ENCODE data around the gene EGF.

The EGF gene

GRCh38 chr4:109912706-109913595 is at the start of gene EGF:
TSS of gene EGF (plus strand) at chr4:109912883. CDS start at chr4:109913336, 453 bp downstream.
- TF ChIP-seq, protein P1, sequence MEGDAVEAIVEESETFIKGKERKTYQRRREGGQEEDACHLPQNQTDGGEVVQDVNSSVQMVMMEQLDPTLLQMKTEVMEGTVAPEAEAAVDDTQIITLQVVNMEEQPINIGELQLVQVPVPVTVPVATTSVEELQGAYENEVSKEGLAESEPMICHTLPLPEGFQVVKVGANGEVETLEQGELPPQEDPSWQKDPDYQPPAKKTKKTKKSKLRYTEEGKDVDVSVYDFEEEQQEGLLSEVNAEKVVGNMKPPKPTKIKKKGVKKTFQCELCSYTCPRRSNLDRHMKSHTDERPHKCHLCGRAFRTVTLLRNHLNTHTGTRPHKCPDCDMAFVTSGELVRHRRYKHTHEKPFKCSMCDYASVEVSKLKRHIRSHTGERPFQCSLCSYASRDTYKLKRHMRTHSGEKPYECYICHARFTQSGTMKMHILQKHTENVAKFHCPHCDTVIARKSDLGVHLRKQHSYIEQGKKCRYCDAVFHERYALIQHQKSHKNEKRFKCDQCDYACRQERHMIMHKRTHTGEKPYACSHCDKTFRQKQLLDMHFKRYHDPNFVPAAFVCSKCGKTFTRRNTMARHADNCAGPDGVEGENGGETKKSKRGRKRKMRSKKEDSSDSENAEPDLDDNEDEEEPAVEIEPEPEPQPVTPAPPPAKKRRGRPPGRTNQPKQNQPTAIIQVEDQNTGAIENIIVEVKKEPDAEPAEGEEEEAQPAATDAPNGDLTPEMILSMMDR (IDR thresholded peaks at IDR 0.05) = no peak

DNA sequence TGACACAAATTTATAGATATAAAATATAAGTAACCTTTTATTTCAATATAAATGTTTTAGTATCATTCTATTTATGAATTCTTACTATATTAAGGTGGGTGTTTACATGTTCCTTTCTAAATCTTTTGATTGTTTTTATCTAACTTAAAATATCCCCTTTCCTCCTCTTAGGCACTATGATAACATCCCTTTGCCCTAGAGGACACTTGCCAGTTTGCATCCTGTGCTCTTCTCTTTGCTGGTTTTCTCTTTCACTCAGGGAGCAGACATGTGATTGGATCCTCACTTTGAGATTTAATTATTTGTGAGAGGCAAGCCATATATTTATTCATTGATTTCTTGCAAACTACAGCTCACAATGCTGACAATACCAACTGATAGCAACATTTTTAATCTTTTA is 48.5 kb upstream of the EGF start:
- TF ChIP-seq, protein P1 (IDR thresholded peaks at IDR 0.05) = no peak

DNA sequence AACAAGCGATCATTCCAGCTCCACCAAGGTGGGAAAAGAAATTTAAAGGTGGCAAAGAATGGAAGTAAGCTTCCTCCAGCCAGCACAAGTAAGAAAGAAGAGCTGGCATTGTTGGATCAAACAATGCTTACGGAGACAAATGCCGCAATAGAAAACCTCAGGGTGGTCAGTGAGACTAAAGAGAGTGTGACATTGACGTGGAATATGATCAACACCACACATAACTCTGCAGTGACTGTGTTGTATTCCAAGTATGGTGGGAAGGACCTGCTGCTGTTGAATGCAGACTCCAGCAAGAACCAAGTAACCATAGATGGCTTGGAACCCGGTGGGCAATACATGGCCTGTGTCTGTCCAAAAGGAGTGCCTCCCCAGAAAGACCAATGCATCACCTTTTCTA is 42.6 kb upstream of the EGF start:
- TF ChIP-seq, protein P1 (IDR thresholded peaks at IDR 0.05) = no peak

GRCh38 chr4:109872065-109872464 is 40.6 kb upstream of the EGF start:
- TF ChIP-seq, protein P1 (IDR thresholded peaks at IDR 0.05) = no peak

GRCh38 chr4:109872950-109873656 is 39.6 kb upstream of the EGF start:
- TF ChIP-seq, protein P1 (IDR thresholded peaks at IDR 0.05) = no peak

- TF ChIP-seq, protein P1 (IDR thresholded peaks at IDR 0.05) = peak; percentile 19; the same call in 1 of the 2 replicates
These were observed 38.7 kb upstream of the EGF start for GRCh38 chr4:109873791-109874514.

GRCh38 chr4:109875106-109875505 is 37.6 kb upstream of the EGF start:
- TF ChIP-seq, protein P1 (IDR thresholded peaks at IDR 0.05) = no peak
